Activated CD8-positive, alpha-beta memory T cell treated with anti-CD3 and anti-CD28 coated beads, Interleukin-2, amount 50 U/mL, for 1 hour (primary cell): ENCODE data around the gene PPIAL4G.
"Not testable (repeated sequence)": the region's sequence is repeated elsewhere in the genome, so short reads cannot be mapped to it uniquely, and the experiment has no call there.

Experiments
- DNase-seq: peaks from one replicate; pipeline ENCODE4 v3.0.0-alpha.2; 2020; ENCODE audit errors: extremely low read depth

The PPIAL4G gene

DNA sequence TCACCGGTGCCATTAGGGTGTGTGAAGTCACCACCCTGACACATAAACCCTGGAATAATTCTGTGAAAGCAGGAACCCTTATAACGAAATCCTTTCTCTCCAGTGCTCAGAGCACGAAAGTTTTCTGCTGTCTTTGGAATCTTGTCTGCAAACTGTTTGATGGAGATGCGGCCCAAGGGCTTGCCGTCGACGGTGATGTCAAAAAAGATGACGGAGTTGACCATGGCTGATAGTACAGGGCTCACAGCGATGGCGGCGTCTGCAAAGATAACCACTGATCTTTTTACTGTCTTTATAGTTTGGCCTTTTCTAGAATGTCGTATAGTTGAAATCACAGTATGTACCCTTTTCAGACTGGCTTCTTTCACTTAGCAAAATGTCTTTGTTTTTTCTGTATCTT lies at the start of gene PPIAL4G:
Gene PPIAL4G (minus strand): TSS at position 274 of the 400 bp plus-strand sequence. CDS start 50 bp downstream, at position 224.
- not testable (repeated sequence) for DNase-seq

GRCh38 chr1:148532158-148532557 lies 49.1 kb upstream of the PPIAL4G start:
- not testable (repeated sequence) for DNase-seq

GRCh38 chr1:148529101-148529567 lies 46.0 kb upstream of the PPIAL4G start:
- DNase-seq = not testable (repeated sequence)

DNA sequence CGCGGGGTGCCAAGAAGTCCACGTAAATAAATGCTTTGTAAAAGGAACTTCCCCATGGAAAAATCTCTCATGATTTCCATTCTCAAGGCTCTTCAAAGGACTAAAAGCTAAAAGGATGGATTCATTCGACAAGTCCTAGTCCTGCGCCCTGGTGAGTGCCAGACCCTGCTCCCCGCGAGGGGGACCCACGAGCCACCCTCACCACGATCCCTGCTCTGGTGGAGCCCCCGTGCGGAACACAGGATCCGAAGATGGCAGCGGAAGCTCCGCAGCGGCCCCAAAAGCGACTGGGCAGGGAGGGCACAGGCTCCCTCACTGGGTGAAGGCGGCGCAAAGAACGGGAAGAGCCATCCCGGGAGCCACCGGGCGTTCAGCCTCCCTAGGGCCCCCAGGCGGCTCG lies 45.5 kb upstream of the PPIAL4G start:
- not testable (repeated sequence) for DNase-seq

DNA sequence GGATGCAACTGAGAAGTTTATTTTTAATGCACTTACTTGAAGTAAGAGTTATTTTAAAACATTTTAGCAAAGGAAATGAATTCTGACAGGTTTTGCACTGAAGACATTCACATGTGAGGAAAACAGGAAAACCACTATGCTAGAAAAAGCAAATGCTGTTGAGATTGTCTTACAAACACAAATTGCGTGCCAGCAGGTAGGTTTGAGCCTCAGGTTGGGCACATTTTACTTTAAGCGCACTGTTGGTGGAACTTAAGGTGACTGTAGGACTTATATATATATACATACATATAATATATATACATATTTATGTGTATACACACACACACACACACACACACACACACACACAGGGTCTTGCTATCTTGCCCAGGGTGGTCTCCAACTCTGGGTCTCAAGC lies 43.5 kb upstream of the PPIAL4G start:
- not testable (repeated sequence) for DNase-seq

GRCh38 chr1:148523205-148524144 lies 40.4 kb upstream of the PPIAL4G start:
- DNase-seq = not testable (repeated sequence)

DNA sequence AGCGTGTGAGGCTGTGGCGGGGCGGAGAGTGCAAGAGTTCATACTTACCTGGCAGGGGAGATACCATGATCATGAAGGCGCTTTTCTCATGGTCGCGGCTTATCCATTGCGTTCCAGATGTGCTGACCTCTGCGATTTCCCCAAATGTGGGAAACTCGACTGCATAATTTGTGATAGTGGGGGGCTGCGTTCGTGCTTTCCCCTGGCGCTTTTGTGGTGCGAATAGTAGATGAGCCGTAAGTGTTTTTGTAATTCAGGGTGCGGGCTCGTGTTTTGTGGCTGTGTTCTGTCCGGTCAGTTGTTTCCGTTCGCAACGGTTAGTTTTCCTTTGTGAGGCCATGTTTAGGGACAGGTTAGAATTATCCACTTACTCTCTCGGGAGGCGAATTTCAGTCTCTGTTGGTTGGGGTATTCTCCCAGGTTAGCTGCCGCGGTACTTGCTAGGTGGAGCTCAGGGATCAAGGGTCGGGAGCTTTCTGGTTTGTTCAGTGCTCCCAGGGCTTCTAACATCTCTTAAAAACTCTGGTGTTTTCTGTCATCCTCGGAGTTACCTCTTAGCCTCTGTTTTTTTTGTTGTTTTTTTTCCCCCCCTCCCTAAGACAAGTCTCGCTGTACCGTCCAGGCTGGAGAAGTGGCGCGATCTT lies 39.6 kb upstream of the PPIAL4G start:
- DNase-seq = peak; percentile 88

- peak; percentile 65 for DNase-seq
Observed at GRCh38 chr1:148522072-148522471, 39.0 kb upstream of the PPIAL4G start.

DNA sequence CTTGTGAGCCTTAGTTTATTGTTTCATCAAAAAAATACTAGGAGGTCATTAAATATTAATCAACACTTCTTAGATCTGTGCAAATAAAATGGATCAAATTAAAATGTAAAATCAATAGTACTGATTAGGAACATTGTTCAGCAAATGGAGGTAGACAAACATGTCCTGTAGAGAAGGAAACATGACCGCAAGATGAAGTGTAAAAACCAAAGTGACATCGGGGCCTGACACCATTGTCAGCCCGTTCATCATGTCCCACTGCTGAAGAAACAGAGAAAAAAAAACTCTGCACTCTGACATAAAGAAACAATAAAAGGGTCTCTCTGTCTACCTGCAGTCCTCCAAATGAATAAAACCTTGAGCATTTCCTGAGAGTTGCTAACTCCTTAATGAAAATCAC lies 31.2 kb upstream of the PPIAL4G start:
- DNase-seq = not testable (repeated sequence)

GRCh38 chr1:148512571-148513184 lies 29.6 kb upstream of the PPIAL4G start:
- not testable (repeated sequence) for DNase-seq

GRCh38 chr1:148493933-148494332 lies 10.8 kb upstream of the PPIAL4G start:
- not testable (repeated sequence) for DNase-seq

- DNase-seq = not testable (repeated sequence)
Observed at GRCh38 chr1:148481134-148481533, 2.0 kb downstream of the PPIAL4G start.

GRCh38 chr1:148459694-148460093 lies 23.4 kb downstream of the PPIAL4G start:
- not testable (repeated sequence) for DNase-seq

- peak; percentile 5 for DNase-seq
Observed at GRCh38 chr1:148458901-148459581, 24.1 kb downstream of the PPIAL4G start.

DNA sequence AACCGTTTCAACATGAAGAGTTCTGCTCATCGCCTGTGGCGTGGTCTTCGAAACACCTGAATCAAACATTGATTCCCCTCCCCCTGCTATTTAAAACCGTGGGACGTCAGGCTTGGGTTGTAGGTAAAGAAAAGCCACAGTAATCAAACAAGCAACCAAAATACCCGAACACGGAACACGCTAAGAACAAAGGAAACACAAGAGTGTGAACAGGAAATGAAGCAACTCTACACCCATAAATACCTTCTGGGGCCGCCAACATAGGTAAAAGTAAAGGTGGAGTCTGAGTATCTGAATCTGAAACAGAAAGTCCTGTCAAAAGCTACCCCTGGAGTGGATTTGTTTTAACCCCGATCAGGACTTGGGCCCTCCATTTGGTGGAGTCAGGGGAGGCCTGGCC lies 24.7 kb downstream of the PPIAL4G start:
- DNase-seq = peak; percentile 51

- DNase-seq = not testable (repeated sequence)
Observed at GRCh38 chr1:148452845-148453244, 30.3 kb downstream of the PPIAL4G start.

- DNase-seq = not testable (repeated sequence)
Observed at GRCh38 chr1:148439654-148440325, 43.3 kb downstream of the PPIAL4G start.

- DNase-seq = no peak
Observed at GRCh38 chr1:148435406-148435805, 47.7 kb downstream of the PPIAL4G start.

DNA sequence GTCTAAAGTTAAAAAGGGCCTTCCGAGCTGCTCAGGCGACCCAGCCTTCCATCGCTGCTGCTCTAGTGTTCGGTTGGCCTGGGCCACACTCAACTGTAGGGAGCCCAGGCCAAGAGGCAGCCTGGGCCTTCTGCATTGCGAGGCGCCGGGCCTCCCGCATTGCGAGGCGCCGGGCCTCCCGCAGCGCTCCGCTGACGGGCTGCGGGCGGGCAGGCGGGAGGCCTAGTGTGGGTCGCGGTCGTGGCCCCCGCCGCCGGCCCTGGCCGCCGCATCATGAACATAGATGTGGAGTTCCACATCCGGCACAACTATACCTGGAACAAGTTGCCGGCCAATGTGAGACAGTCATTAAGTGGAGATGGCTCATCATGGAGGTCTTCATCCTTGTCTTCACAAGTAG lies 48.3 kb downstream of the PPIAL4G start:
- no peak for DNase-seq

- DNase-seq = not testable (repeated sequence)
Observed at GRCh38 chr1:148432916-148433317, 50.2 kb downstream of the PPIAL4G start.
